ENCODE data around the gene TMSB10.

TMSB10 gene

DNA sequence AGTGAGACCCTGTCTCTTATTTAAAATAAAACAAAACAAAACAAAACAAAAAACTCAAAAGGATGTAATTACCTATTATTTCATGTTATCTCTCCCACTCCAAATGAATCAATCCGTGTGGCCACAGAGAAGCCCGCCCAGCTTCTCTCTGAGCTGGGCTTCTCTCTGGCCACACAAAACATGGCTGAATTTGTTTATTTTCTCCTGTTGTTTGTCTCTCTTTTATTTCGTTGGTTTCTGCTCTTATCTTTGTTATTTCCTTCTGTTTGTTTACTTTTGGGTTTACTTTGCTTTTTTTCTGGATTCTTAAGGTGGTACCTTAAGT, 23.1 kb upstream of the TMSB10 start:
- TF ChIP-seq, protein P1, sequence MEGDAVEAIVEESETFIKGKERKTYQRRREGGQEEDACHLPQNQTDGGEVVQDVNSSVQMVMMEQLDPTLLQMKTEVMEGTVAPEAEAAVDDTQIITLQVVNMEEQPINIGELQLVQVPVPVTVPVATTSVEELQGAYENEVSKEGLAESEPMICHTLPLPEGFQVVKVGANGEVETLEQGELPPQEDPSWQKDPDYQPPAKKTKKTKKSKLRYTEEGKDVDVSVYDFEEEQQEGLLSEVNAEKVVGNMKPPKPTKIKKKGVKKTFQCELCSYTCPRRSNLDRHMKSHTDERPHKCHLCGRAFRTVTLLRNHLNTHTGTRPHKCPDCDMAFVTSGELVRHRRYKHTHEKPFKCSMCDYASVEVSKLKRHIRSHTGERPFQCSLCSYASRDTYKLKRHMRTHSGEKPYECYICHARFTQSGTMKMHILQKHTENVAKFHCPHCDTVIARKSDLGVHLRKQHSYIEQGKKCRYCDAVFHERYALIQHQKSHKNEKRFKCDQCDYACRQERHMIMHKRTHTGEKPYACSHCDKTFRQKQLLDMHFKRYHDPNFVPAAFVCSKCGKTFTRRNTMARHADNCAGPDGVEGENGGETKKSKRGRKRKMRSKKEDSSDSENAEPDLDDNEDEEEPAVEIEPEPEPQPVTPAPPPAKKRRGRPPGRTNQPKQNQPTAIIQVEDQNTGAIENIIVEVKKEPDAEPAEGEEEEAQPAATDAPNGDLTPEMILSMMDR (IDR thresholded peaks at IDR 0.05; ENCODE audit: low read depth, low read length): no peak
- TF ChIP-seq POLR2A (IDR thresholded peaks at IDR 0.05; ENCODE audit: extremely low read depth, insufficient read length): no peak
- TF ChIP-seq MYC (IDR thresholded peaks at IDR 0.05; ENCODE audit: low read depth, low read length): no peak
- no peak for DNase-seq (ENCODE audit: low read depth)
- no peak overlapping the region for H3K4me3 ChIP-seq (ENCODE audit: low read depth, low read length)

DNA sequence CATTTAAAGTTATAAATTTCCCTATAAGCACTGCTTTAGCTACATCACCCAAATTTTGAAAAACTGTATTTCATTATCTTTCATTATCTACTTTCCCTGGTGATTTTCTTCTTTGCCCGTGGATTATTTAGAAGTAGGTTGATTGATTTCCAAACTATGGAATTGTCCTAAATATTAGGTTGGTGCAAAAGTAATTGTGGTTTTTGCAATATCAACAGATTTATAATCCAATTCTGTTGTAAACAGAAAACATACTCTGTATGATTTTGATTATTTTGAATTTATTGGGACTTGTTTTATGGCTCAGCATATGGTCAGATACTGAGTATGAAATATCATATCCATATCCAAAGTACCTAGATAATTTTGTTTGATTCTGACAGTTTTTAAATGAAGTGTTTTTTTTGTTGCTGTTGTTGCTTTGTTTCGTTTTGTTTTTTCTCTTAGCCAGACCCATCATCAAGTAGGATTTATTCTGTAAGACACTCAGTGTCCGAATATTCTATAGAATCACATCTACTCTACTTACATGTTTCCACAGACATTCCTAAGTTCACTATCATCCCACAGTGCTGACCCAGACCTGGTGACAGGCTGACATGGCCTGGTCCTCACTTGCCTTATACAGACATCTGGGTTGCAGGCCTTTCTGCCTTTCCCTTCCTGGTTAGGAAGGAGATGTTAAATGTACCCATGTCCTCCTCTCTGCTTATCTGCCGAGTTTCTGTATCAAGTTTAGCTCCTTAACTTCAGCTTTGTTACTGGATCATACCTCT, 22.5 kb upstream of the TMSB10 start:
- DNase-seq (ENCODE audit: low read depth): no peak
- TF ChIP-seq, protein P1 (IDR thresholded peaks at IDR 0.05; ENCODE audit: low read depth, low read length): no peak
- no peak for TF ChIP-seq POLR2A (IDR thresholded peaks at IDR 0.05; ENCODE audit: extremely low read depth, insufficient read length)
- no peak overlapping the region for H3K4me3 ChIP-seq (ENCODE audit: low read depth, low read length)

GRCh38 chr2:84884449-84884848, 21.0 kb upstream of the TMSB10 start:
- no peak overlapping the region for H3K4me3 ChIP-seq (ENCODE audit: low read depth, low read length)
- DNase-seq (ENCODE audit: low read depth): no peak
- TF ChIP-seq, protein P1 (IDR thresholded peaks at IDR 0.05; ENCODE audit: low read depth, low read length): no peak
- TF ChIP-seq MYC (IDR thresholded peaks at IDR 0.05; ENCODE audit: low read depth, low read length): no peak
- no peak for TF ChIP-seq MAX (IDR thresholded peaks at IDR 0.05; ENCODE audit: low read depth, low read length)
- TF ChIP-seq POLR2A (IDR thresholded peaks at IDR 0.05; ENCODE audit: extremely low read depth, insufficient read length): no peak

- H3K4me3 ChIP-seq (ENCODE audit: low read depth, low read length): no peak overlapping the region
- DNase-seq (ENCODE audit: low read depth): no peak
- no peak for TF ChIP-seq POLR2A (IDR thresholded peaks at IDR 0.05; ENCODE audit: extremely low read depth, insufficient read length)
- no peak for TF ChIP-seq MAX (IDR thresholded peaks at IDR 0.05; ENCODE audit: low read depth, low read length)
- TF ChIP-seq, protein P1 (IDR thresholded peaks at IDR 0.05; ENCODE audit: low read depth, low read length): no peak
- no peak for TF ChIP-seq MYC (IDR thresholded peaks at IDR 0.05; ENCODE audit: low read depth, low read length)
Observed at GRCh38 chr2:84885111-84885510, 20.3 kb upstream of the TMSB10 start.

DNA sequence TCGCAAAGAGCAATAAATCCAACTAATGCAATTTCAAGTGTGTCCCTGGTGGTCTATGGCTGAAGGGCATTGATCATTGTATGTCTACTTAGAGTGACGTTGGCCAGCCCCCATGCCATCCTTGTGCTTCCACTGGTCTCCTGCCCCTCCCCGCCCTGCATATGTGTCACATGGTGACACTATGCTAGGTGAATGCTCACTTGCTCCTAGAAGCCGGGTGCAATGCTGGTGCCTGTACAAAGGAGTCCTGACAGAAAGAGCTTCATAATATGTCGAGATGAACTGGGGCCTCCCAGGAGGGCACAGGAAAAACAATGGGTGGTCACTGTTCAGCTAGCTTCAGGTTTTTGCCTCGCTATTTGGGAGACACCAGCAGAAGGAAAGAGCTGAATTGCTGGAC, 18.7 kb upstream of the TMSB10 start:
- TF ChIP-seq MAX (IDR thresholded peaks at IDR 0.05; ENCODE audit: low read depth, low read length) (no peak), POLR2A (IDR thresholded peaks at IDR 0.05; ENCODE audit: extremely low read depth, insufficient read length) (no peak), MYC (IDR thresholded peaks at IDR 0.05; ENCODE audit: low read depth, low read length) (no peak)
- TF ChIP-seq, protein P1 (IDR thresholded peaks at IDR 0.05; ENCODE audit: low read depth, low read length): no peak
- no peak overlapping the region for H3K4me3 ChIP-seq (ENCODE audit: low read depth, low read length)
- DNase-seq (ENCODE audit: low read depth): no peak

Data from NB4 (cell line).